Liver (tissue), 9 donors: Measurements from ENCODE around the gene LHPP. TPM values are rescaled to one million over a fixed set of nuclear protein-coding genes. Genes with fewer than 3 reads are reported as not detected.

ENCODE experiments used
- DNase-seq: peaks from one replicate; pipeline ENCODE4 v3.0.0-alpha.2; 2017; ENCODE audit warnings: low spot score
- H3K27ac ChIP-seq, 2 donors: one replicate each; pipeline ENCODE4 v1.7.0; 2013; ENCODE audit warnings: inconsistent platforms in 2 of 2, low read length in 2 of 2, control low read depth in 1 of 2, low read depth in 1 of 2, mild to moderate bottlenecking in 1 of 2
- H3K27me3 ChIP-seq, 4 donors: one replicate each; pipeline versions ENCODE4 v1.6.1 to v1.7.0; 2013; ENCODE audit warnings: low read length in 3 of 4, inconsistent platforms in 1 of 4, mild to moderate bottlenecking in 1 of 4, moderate library complexity in 1 of 4; ENCODE audit not compliant: control insufficient read depth in 4 of 4, insufficient read depth in 4 of 4
- H3K36me3 ChIP-seq, 4 donors: one replicate each; pipeline versions ENCODE4 v1.6.1 to v1.7.0; 2013; ENCODE audit warnings: low read length in 3 of 4, mild to moderate bottlenecking in 3 of 4, low read depth in 1 of 4, moderate library complexity in 1 of 4; ENCODE audit not compliant: control insufficient read depth in 4 of 4, insufficient read depth in 3 of 4
- H3K4me1 ChIP-seq, 4 donors: one replicate each; pipeline versions ENCODE4 v1.6.1 to v1.7.0; 2013; ENCODE audit warnings: low read length in 3 of 4, mild to moderate bottlenecking in 3 of 4, moderate library complexity in 1 of 4; ENCODE audit not compliant: control insufficient read depth in 4 of 4, insufficient read depth in 4 of 4
- H3K4me3 ChIP-seq, 3 donors: one replicate each; pipeline versions ENCODE4 v1.6.1 to v1.7.0; 2013; ENCODE audit warnings: low read length in 3 of 3, control low read depth in 1 of 3, low read depth in 1 of 3, mild to moderate bottlenecking in 1 of 3
- H3K9ac ChIP-seq, 2 donors: one replicate each; pipeline ENCODE4 v1.7.0; 2013; ENCODE audit warnings: low read length in 2 of 2, mild to moderate bottlenecking in 2 of 2, moderate library complexity in 2 of 2, control low read depth in 1 of 2, low read depth in 1 of 2
- H3K9me3 ChIP-seq, 4 donors: one replicate each; pipeline versions ENCODE4 v1.6.1 to v1.7.0; 2013; ENCODE audit warnings: low read length in 3 of 4; ENCODE audit not compliant: control insufficient read depth in 4 of 4
- ATF3 ChIP-seq: IDR thresholded peaks from 2 replicates; pipeline ENCODE4 v1.6.1; 2016; ENCODE audit warnings: antibody characterized with exemption
- CTCF ChIP-seq: fragments of 150-350 bp; IDR thresholded peaks from 2 replicates; pipeline ENCODE4 v1.5.1; 2017; ENCODE audit warnings: improper control_type of control experiment, low read depth, low read length; ENCODE audit not compliant: missing input control
- EGR1 ChIP-seq, 2 donors: IDR thresholded peaks; 2 replicates each; pipeline ENCODE4 v1.6.1; 2016 to 2018; ENCODE audit warnings: antibody characterized with exemption in 2 of 2, low read depth in 2 of 2
- FOXA1 ChIP-seq: IDR thresholded peaks from 2 replicates; pipeline ENCODE4 v1.6.1; 2016; ENCODE audit warnings: antibody characterized with exemption
- FOXA2 ChIP-seq: IDR thresholded peaks from 2 replicates; pipeline ENCODE4 v1.6.1; 2016; ENCODE audit warnings: antibody characterized with exemption
- HNF4A ChIP-seq, 2 donors: conservative IDR thresholded peaks; 2 replicates each; pipeline ENCODE4 v1.6.1; 2016; ENCODE audit warnings: antibody characterized with exemption in 2 of 2, mild to moderate bottlenecking in 2 of 2
- HNF4G ChIP-seq: IDR thresholded peaks from 2 replicates; pipeline ENCODE4 v1.6.1; 2016; ENCODE audit warnings: antibody characterized with exemption
- JUND ChIP-seq, 2 donors: IDR thresholded peaks; 2 replicates each; pipeline ENCODE4 v1.6.1; 2016; ENCODE audit warnings: antibody characterized with exemption in 2 of 2
- MAX ChIP-seq: IDR thresholded peaks from 2 replicates; pipeline ENCODE4 v1.6.1; 2016; ENCODE audit warnings: antibody characterized with exemption
- NR2F2 ChIP-seq: IDR thresholded peaks from 2 replicates; pipeline ENCODE4 v1.6.1; 2016; ENCODE audit warnings: antibody characterized with exemption
- RAD21 ChIP-seq, 2 donors: IDR thresholded peaks; 2 replicates each; pipeline ENCODE4 v1.6.1; 2016; ENCODE audit warnings: antibody characterized with exemption in 2 of 2, mild to moderate bottlenecking in 2 of 2
- REST ChIP-seq: IDR thresholded peaks from 2 replicates; pipeline ENCODE4 v1.6.1; 2016; ENCODE audit warnings: antibody characterized with exemption, mild to moderate bottlenecking
- RXRA ChIP-seq, 2 donors: IDR thresholded peaks; 2 replicates each; pipeline ENCODE4 v1.6.1; 2017 to 2018; ENCODE audit warnings: antibody characterized with exemption in 2 of 2, mild to moderate bottlenecking in 1 of 2
- SP1 ChIP-seq: IDR thresholded peaks from 2 replicates; pipeline ENCODE4 v1.6.1; 2018; ENCODE audit warnings: antibody characterized with exemption, mild to moderate bottlenecking
- TAF1 ChIP-seq: conservative IDR thresholded peaks from 2 replicates; pipeline ENCODE4 v1.6.1; 2016; ENCODE audit warnings: antibody characterized with exemption, mild to moderate bottlenecking
- YY1 ChIP-seq: IDR thresholded peaks from 2 replicates; pipeline ENCODE4 v1.6.1; 2016; ENCODE audit warnings: antibody characterized with exemption, mild to moderate bottlenecking
- ZBTB33 ChIP-seq: IDR thresholded peaks from 2 replicates; pipeline ENCODE4 v1.6.1; 2016; ENCODE audit warnings: antibody characterized with exemption
- WGBS: extraction: QIAGEN DNeasy Blood & Tissue Kit; methylation state at CpG from one replicate; pipeline ENCODE4 v1.1.7; 2013; 5-methylcytosine and 5-hydroxymethylcytosine counted together
- polyA plus RNA-seq, 2 donors: library from polyadenylated mRNA; stranded (reverse) in 1 of 2; unstranded in 1 of 2; fragments of 200-250 nt in 1 of 2; fragments of >200 nt in 1 of 2; fragmentation: Nextera tagmentation in 1 of 2; extraction: Ambion mirVana in 1 of 2; gene quantifications; one replicate each; pipeline versions ENCODE4 v1.2.1 to v1.2.3, GENCODE V29; 2013 to 2015
- total RNA-seq, 2 donors: library from RNA; depleted of rRNA; stranded (reverse); fragments of >200 nt; gene quantifications; one replicate each; pipeline ENCODE4 v1.2.3, GENCODE V29; 2014
- donor health status: healthy.
- donor health status: healthy.
- donor health status: healthy.
- donor health status: healthy.
- donor health status: healthy.

The LHPP gene
- total and polyA plus RNA-seq, 4 donors: 15.9 to 39.9 (median 26.2) TPM

GRCh38 chr10:124500757-124501156, 39.1 kb downstream of the LHPP start:
- H3K36me3 ChIP-seq: peaks cover 0 to 13% (median 8%) of the 10 kb centered on the region in 4 donors
- no peaks in the 10 kb centered on the region for H3K4me1 ChIP-seq
- H3K9me3 ChIP-seq: peaks cover 0 to 2% (median 0%) of the 10 kb centered on the region in 4 donors
- no peak for DNase-seq
- no peak for TF ChIP-seq REST
- TF ChIP-seq RAD21 (IDR thresholded peaks at IDR 0.05): no peak
- no peak for TF ChIP-seq HNF4G
- H3K9ac ChIP-seq: no peak overlapping the region
- no peaks in the 10 kb centered on the region for H3K27me3 ChIP-seq
- H3K4me3 ChIP-seq: no peak overlapping the region
- no peak overlapping the region for H3K27ac ChIP-seq
- WGBS: 96% methylated on average over 3 of the region's 3 CpGs

- no peaks in the 10 kb centered on the region for H3K27me3 ChIP-seq
- H3K9me3 ChIP-seq: peaks cover 0 to 2% (median 0%) of the 10 kb centered on the region in 4 donors
- H3K27ac ChIP-seq: no peak overlapping the region
- no peak overlapping the region for H3K4me3 ChIP-seq
- H3K9ac ChIP-seq: no peak overlapping the region
- H3K36me3 ChIP-seq: peaks cover 0 to 14% (median 10%) of the 10 kb centered on the region in 4 donors
- H3K4me1 ChIP-seq: no peaks in the 10 kb centered on the region
- DNase-seq: no peak
- TF ChIP-seq MAX (no peak), HNF4A (conservative IDR thresholded peaks at IDR 0.05) (no peak), RAD21 (IDR thresholded peaks at IDR 0.05) (no peak), TAF1 (no peak), REST (no peak), RXRA (IDR thresholded peaks at IDR 0.05) (no peak), HNF4G (no peak), ZBTB33 (no peak), EGR1 (IDR thresholded peaks at IDR 0.05; ENCODE audit: low read depth in 2 of 2) (no peak), SP1 (no peak), ATF3 (no peak), NR2F2 (no peak), FOXA1 (no peak), FOXA2 (no peak), YY1 (no peak), JUND (IDR thresholded peaks at IDR 0.05) (no peak), CTCF (no peak)
- WGBS: 94% methylated on average over 11 of the region's 11 CpGs
Observed at GRCh38 chr10:124504711-124505110, 43.1 kb downstream of the LHPP start.
